Tibial nerve (tissue), 3 donors: ENCODE data around the gene UMOD.

Experiments
- POLR2A ChIP-seq, 2 donors: fragments of 450-650 bp; IDR thresholded peaks; one replicate each; pipeline ENCODE4 v1.6.1; 2017; ENCODE audit warnings: antibody characterized with exemption in 2 of 2, mild to moderate bottlenecking in 2 of 2, moderate library complexity in 2 of 2
- TF ChIP-seq, protein P1 (sequence below), 5 experiments: fragments of 200-600 bp in 3 of 5; fragments of 450-650 bp in 2 of 5; sonication (generic) in 3 of 5; IDR thresholded peaks; one replicate each; pipeline ENCODE4 v1.5.1; 2016 to 2019; ENCODE audit warnings: antibody characterized with exemption in 5 of 5, mild to moderate bottlenecking in 3 of 5, moderate library complexity in 2 of 5

- TF ChIP-seq, protein P1, sequence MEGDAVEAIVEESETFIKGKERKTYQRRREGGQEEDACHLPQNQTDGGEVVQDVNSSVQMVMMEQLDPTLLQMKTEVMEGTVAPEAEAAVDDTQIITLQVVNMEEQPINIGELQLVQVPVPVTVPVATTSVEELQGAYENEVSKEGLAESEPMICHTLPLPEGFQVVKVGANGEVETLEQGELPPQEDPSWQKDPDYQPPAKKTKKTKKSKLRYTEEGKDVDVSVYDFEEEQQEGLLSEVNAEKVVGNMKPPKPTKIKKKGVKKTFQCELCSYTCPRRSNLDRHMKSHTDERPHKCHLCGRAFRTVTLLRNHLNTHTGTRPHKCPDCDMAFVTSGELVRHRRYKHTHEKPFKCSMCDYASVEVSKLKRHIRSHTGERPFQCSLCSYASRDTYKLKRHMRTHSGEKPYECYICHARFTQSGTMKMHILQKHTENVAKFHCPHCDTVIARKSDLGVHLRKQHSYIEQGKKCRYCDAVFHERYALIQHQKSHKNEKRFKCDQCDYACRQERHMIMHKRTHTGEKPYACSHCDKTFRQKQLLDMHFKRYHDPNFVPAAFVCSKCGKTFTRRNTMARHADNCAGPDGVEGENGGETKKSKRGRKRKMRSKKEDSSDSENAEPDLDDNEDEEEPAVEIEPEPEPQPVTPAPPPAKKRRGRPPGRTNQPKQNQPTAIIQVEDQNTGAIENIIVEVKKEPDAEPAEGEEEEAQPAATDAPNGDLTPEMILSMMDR (IDR thresholded peaks at IDR 0.05), result no peak
- TF ChIP-seq POLR2A (IDR thresholded peaks at IDR 0.05), result no peak
Observed at GRCh38 chr16:20318437-20318836, 34.1 kb downstream of the UMOD start.
